ENCODE data around the gene ANKRD24. TPM values are rescaled to one million over a fixed set of nuclear protein-coding genes. Genes with fewer than 3 reads are reported as not detected.

The ANKRD24 gene
- polyA plus RNA-seq, 3 donors: 0.07 to 0.79 TPM; not detected in 1

DNA sequence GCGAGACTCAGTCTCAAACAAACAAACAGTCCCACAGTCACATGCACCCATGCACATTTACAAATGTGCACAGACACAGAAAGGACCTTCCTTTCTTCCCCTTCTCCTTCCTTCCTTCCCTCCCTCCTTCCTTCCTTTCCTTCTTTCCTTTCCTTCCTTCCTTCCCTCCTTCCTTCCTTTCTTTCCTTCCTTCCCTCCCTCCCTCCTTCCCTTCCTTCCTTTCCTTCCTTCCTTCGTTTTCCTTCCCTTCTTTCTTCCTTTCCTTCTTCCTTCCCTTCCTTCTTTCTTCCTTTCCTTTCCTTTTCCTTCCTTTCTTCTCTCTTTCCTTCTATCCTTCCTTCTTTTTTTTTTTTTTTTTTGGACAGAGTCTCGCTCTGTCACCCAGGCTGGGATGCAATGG lies 30.6 kb downstream of the ANKRD24 start:
- H3K4me1 Mint-ChIP-seq: no peaks in the 10 kb centered on the region
- Histone ChIP-seq H3K4me1 (ENCODE audit: control insufficient read depth in 1 of 2, insufficient read depth in 2 of 2, low read length in 2 of 2) (no peaks in the 10 kb centered on the region), H3K79me2 (ENCODE audit: insufficient read depth, low read length) (no peaks in the 10 kb centered on the region), H3K9me3 (replicated peaks in 1 of 2; ENCODE audit: control insufficient read depth in 1 of 2, insufficient read depth in 1 of 2, low read length in 2 of 2) (peaks cover 4 to 9% of the 10 kb centered on the region in 2 donors), H4K20me1 (ENCODE audit: insufficient read depth, low read length) (no peaks in the 10 kb centered on the region), H3K4me2 (replicated peaks; ENCODE audit: extremely low read depth, low read length, poor library complexity, severe bottlenecking) (no peak overlapping the region), H3K36me3 (replicated peaks in 1 of 2; ENCODE audit: control insufficient read depth in 1 of 2, insufficient read depth in 2 of 2, low read length in 2 of 2) (no peaks in the 10 kb centered on the region), H2AFZ (ENCODE audit: insufficient read depth, low read depth, low read length, poor library complexity, severe bottlenecking) (no peak overlapping the region), H3K27me3 (ENCODE audit: control insufficient read depth in 2 of 2, insufficient read depth in 2 of 2, low read length in 2 of 2) (no peaks in the 10 kb centered on the region), H3K4me3 (replicated peaks in 1 of 3; ENCODE audit: low read depth in 2 of 3, low read length in 3 of 3) (no peak overlapping the region), H3K9ac (ENCODE audit: insufficient read depth, low read length, poor library complexity, severe bottlenecking) (no peak overlapping the region), H3K27ac (ENCODE audit: low read depth in 1 of 2, low read length in 2 of 2) (no peak overlapping the region)
- intact Hi-C loops (cut with micrococcal nuclease): no loop called here
- no peak overlapping the region for H3K27ac Mint-ChIP-seq
- no peaks in the 10 kb centered on the region for H3K36me3 Mint-ChIP-seq
- TF ChIP-seq, protein P1, sequence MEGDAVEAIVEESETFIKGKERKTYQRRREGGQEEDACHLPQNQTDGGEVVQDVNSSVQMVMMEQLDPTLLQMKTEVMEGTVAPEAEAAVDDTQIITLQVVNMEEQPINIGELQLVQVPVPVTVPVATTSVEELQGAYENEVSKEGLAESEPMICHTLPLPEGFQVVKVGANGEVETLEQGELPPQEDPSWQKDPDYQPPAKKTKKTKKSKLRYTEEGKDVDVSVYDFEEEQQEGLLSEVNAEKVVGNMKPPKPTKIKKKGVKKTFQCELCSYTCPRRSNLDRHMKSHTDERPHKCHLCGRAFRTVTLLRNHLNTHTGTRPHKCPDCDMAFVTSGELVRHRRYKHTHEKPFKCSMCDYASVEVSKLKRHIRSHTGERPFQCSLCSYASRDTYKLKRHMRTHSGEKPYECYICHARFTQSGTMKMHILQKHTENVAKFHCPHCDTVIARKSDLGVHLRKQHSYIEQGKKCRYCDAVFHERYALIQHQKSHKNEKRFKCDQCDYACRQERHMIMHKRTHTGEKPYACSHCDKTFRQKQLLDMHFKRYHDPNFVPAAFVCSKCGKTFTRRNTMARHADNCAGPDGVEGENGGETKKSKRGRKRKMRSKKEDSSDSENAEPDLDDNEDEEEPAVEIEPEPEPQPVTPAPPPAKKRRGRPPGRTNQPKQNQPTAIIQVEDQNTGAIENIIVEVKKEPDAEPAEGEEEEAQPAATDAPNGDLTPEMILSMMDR (IDR thresholded peaks at IDR 0.05): no peak
- WGBS (ENCODE audit: insufficient coverage): 71% methylated on average over 2 of the region's 3 CpGs
- no peak for DNase-seq
- H3K27me3 Mint-ChIP-seq (ENCODE audit: low read depth in 3 of 3): peaks cover 2 to 3% (median 3%) of the 10 kb centered on the region in 3 donors
- H3K9me3 Mint-ChIP-seq: peaks cover 2 to 12% (median 6%) of the 10 kb centered on the region in 7 donors
- no peak overlapping the region for H3K4me3 Mint-ChIP-seq

DNA sequence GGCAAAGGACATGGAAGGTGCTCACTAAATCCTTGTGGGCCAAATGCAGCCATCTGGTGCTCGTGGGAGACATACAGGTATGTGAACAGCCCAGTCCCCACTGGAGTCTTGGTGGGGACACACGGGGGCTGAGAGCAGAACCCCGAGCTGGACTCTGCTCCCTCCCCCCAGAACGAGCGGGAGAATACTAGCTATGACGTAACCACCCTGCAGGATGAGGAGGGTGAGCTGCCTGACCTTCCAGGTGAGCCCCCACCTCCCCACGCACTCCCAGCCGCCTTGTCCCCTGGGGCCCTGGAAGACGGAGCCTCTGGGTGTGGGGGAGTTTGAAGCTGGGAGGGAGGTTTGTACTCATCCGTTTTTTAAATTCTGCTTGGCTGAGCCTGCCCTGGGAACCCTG lies 33.3 kb downstream of the ANKRD24 start:
- no peaks in the 10 kb centered on the region for H3K27me3 ChIP-seq (ENCODE audit: control insufficient read depth in 2 of 2, insufficient read depth in 2 of 2, low read length in 2 of 2)
- no peaks in the 10 kb centered on the region for H3K79me2 ChIP-seq (ENCODE audit: insufficient read depth, low read length)
- TF ChIP-seq, protein P1 (IDR thresholded peaks at IDR 0.05): no peak
- H3K9me3 ChIP-seq (replicated peaks in 1 of 2; ENCODE audit: control insufficient read depth in 1 of 2, insufficient read depth in 1 of 2, low read length in 2 of 2): peaks cover 4 to 9% of the 10 kb centered on the region in 2 donors
- H3K9me3 Mint-ChIP-seq: peaks cover 2 to 14% (median 6%) of the 10 kb centered on the region in 7 donors
- H3K27ac Mint-ChIP-seq: no peak overlapping the region
- no peak overlapping the region for H3K27ac ChIP-seq (ENCODE audit: low read depth in 1 of 2, low read length in 2 of 2)
- H3K36me3 Mint-ChIP-seq: no peaks in the 10 kb centered on the region
- WGBS (ENCODE audit: insufficient coverage): 80% methylated on average over 2 of the region's 10 CpGs
- H3K4me3 ChIP-seq (replicated peaks in 1 of 3; ENCODE audit: low read depth in 2 of 3, low read length in 3 of 3): no peak overlapping the region
- H4K20me1 ChIP-seq (ENCODE audit: insufficient read depth, low read length): no peaks in the 10 kb centered on the region
- H2AFZ ChIP-seq (ENCODE audit: insufficient read depth, low read depth, low read length, poor library complexity, severe bottlenecking): no peak overlapping the region
- intact Hi-C loops (cut with micrococcal nuclease): no loop called here
- no peaks in the 10 kb centered on the region for H3K36me3 ChIP-seq (replicated peaks in 1 of 2; ENCODE audit: control insufficient read depth in 1 of 2, insufficient read depth in 2 of 2, low read length in 2 of 2)
- no peaks in the 10 kb centered on the region for H3K4me1 ChIP-seq (ENCODE audit: control insufficient read depth in 1 of 2, insufficient read depth in 2 of 2, low read length in 2 of 2)
- no peak overlapping the region for H3K4me2 ChIP-seq (replicated peaks; ENCODE audit: extremely low read depth, low read length, poor library complexity, severe bottlenecking)
- no peak overlapping the region for H3K4me3 Mint-ChIP-seq
- no peak overlapping the region for H3K9ac ChIP-seq (ENCODE audit: insufficient read depth, low read length, poor library complexity, severe bottlenecking)
- no peak for DNase-seq
- H3K27me3 Mint-ChIP-seq (ENCODE audit: low read depth in 3 of 3): peaks cover 0 to 4% (median 2%) of the 10 kb centered on the region in 3 donors
- H3K4me1 Mint-ChIP-seq: no peaks in the 10 kb centered on the region

All from CD14-positive monocyte (primary cell).